ENCODE results near the gene CUEDC1.

Gene CUEDC1, protein sequence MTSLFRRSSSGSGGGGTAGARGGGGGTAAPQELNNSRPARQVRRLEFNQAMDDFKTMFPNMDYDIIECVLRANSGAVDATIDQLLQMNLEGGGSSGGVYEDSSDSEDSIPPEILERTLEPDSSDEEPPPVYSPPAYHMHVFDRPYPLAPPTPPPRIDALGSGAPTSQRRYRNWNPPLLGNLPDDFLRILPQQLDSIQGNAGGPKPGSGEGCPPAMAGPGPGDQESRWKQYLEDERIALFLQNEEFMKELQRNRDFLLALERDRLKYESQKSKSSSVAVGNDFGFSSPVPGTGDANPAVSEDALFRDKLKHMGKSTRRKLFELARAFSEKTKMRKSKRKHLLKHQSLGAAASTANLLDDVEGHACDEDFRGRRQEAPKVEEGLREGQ

GRCh38 chr17:57955183-57955931 lies at the start of gene CUEDC1:
TSS of gene CUEDC1 (minus strand) at chr17:57955412. CDS start at chr17:57885564, 69,848 bp downstream.
- DNase-seq (ENCODE audit: low spot score), result peak; percentile 77

DNA sequence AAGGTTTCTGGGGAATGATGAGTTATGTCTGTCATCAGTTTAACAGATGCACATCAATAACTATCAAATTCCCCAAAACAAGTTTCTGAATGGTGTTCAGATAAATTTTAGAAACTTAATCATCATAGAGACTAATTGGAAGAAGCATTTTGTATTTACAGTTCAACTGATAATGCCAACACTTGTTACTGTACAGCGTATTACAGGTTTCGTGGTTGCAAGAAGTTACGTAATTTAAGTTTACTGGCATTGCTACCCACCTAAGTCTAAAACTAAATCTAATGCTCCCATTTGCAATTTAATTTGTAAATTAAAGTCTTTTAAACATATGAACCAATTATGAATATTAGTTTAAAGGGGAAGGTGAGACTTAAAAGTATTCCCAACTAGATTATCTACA lies 48.8 kb upstream of the CUEDC1 start:
- no peak for DNase-seq (ENCODE audit: low spot score)

DNA sequence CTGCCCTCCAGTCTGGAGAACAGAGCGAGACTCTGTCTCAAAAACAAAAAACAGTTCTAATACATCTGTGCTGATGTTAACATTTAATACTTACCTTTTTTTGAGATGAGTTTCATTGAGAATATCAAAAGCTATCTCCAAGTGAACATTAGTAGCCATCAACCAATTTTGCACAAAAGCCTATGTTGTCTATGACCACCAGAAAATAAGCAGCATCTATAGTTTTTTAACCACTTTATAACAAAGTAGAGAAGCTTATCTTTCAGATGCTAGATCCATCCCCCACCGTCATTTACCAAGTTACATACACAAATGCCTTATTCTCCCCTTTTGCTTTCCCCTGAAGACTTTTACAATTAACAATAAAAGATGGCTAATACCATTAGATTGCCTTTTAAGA lies 47.8 kb upstream of the CUEDC1 start:
- no peak for DNase-seq (ENCODE audit: low spot score)

DNA sequence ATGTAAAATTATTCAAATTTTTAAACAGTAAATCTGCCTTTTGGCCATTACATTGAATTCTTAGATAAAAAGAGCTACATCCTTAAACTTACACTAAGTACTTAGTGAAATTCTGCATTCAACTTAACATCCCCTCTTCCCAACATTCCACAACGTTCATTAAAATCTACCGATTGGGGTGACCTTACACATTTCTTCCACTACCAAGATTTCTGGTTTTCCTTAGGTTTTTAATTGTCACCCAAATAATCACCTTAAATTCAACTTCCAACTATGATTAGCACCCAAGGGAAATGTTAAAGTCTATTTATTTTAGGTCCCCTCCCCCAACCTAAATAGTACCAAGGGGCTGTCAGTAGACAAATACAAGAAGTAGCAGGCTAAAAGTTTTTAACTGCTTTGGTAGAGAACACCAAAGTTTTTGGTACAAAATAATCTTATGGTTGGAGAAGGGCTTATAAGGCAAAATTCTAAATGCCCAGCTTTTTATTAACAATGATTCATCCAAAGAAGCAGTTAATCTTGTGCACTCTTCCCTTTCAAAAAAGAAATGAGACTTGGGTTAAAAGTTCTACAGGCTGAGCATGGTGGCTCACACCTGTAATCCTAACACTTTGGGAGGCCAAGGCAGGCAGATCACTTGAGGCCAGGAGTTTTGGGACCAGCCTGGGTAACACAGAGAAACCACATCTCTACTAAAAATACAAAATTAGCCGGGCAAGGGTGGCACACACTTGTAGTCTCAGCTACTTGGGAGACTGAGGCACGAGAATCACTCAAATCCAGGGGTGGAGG lies 47.1 kb upstream of the CUEDC1 start:
- DNase-seq (ENCODE audit: low spot score), result no peak

- no peak for DNase-seq (ENCODE audit: low spot score)
Observed at GRCh38 chr17:58001461-58002124, 46.4 kb upstream of the CUEDC1 start.

GRCh38 chr17:57999496-58000017 lies 44.3 kb upstream of the CUEDC1 start:
- DNase-seq (ENCODE audit: low spot score), result peak; percentile 81

DNA sequence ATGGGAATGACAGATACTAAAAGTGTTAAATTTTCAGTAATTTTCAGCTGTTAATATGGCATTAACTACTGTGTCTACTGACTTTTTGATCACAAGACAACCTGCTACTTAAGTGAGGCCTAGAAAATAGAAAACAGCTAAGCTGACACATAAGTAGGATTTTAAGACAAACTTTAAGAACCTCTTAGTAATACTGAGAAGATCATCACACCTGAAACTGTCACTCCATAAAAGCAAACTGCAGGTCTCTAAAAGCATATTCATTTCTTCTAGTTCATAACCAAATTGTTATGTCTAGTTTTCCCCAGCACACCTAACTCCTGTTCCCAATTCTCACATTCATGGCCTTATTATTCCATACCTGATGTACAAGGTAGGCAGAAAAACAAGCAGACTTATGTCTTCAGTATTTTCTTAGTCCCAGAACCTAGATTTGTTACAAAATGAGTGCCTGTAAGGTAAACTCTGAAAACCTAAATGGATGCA lies 43.8 kb upstream of the CUEDC1 start:
- DNase-seq (ENCODE audit: low spot score), result no peak

GRCh38 chr17:57997085-57997809 lies 42.0 kb upstream of the CUEDC1 start:
- DNase-seq (ENCODE audit: low spot score), result no peak

DNA sequence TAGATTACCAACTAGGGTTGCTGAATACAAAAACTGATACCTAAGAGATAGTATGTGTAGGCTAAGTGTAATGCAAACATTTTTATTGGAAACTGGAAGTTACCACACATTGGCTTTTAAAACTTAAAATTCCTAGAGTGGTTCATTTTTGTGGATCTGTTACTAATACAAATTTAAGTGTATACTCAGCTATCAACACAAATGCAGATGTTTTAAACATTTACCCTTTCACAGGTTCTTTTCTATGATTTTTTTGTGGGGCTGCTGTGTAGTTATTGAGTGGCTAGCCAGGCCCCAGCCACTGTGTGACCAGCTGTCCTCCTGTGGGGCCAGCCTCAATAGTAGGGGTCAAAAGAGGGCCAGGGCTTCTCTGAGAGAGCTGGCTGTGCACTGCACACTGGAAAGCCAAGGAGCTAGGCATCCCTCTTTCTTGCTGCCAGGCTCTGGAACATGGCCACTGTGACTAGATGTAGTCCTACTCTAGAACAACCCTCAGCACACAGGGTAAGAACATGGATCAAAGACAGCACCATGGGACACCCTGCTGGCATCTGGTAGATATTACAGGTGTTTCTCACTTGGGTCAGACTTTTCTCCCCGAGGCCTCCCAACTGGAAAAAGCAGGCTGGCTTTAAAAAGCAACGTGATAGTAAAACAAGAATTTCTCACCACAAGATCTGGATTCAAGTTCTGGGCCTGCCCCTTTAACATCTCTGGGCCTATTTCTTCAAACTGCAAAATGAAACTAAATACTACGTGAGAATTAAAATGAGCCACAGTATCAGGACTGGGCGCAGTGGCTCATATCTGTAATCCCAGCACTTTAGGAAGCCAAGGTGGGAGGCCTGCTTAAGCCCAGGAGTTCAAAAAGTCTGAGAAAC lies 40.1 kb upstream of the CUEDC1 start:
- peak; percentile 83 for DNase-seq (ENCODE audit: low spot score)

DNA sequence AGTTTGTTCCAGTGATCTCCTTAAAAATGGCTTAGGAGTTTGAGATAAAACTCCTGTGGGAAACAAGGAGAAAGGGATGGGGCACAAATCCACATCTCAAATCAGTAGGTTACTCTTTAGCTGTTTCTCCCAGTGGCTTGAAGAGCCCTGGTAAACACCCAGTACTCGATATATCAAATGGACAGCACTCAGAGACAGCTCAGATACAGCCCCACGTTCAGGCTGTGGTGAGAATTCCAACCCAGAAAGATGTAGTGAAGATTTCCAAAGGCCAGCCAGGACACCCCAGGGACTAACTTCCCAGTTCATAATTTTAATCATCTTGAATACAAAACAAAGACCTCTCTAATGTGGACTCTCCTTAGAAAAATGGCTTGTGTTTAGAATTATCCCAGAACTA lies 39.2 kb upstream of the CUEDC1 start:
- DNase-seq (ENCODE audit: low spot score), result no peak

DNA sequence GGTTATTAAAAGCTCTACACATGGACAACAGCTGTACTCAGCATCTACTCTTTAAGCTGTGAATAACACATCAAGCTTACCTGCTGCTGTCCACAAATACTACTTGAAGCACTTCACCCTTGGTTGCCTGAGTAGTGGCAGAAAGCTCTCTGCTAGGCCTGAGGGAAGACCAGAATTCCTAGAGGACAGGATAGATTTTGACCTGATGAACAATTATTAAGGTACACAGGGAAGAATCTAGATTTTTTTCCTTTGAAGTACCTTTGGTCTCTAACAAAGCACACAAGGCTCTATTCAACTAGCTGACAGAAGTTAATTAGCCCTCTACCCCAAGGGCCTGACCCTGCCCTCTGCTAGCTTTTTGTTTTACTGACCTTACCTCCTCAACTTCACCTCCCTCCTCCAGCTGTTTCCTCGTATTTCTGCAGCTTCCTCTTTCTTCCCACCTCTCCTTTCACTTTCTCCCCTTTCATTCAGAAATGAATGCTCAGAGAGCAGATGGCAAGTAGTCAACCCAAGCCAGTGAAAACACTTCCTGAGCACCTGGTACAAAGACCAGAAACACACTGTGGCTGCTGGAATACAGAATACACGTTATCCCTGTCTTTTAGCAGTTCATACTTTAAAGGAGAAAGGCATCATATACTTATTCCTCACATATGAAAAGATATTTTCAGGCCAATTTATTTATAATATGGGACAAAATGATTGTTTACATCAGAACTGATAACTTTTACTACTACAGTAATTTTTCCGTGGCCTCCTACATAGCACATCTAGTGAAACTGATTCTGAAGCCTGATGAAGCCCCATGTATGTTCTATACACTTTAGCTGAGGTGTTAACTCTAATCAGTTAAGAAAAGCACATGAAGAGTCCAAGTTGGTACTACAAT lies 38.5 kb upstream of the CUEDC1 start:
- DNase-seq (ENCODE audit: low spot score), result no peak

DNA sequence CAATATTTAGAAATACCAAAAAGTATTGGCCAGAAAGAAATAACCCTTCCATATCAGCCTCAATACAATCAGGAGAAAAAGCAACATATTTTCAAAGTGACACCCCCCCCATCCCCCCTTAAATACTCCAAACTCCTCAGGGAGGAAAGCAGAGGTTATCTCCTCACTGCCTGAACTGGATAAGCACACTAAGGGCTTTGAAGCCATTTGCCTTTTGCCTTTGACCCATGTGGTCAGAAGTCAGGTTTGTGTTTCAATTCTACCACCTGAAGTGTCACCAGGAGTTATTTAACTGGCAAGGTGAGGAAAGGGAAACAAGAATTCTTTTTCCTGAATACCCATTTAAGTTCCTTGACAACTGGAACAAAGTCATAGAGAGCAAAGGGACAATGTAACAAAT lies 36.3 kb upstream of the CUEDC1 start:
- no peak for DNase-seq (ENCODE audit: low spot score)

DNA sequence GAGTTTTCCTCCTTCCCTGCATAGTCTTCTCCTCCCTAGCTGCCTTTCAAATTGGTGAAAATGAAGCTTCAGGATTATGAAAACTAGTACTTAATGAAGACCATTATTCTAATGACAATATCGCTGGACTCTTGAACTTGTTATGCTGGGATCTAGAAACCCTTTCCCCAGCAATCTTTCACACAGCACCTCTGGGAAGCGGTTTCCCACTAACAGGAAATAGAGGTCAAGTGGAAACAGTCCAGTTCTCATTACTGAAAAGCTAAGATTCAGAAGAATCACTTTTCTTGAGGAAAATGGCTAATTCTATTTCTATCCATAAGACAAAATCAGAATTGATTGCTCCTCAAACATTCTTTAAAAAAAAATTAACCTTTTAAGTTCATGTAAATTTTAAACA lies 34.8 kb upstream of the CUEDC1 start:
- DNase-seq (ENCODE audit: low spot score), result no peak

- DNase-seq (ENCODE audit: low spot score), result peak; percentile 78
Observed at GRCh38 chr17:57988301-57989250, 33.4 kb upstream of the CUEDC1 start.

- peak; percentile 78 for DNase-seq (ENCODE audit: low spot score)
Observed at GRCh38 chr17:57987581-57988300, 32.5 kb upstream of the CUEDC1 start, which contains the start of gene VEZF1. TSS of gene VEZF1 (minus strand) at chr17:57988254. CDS start at chr17:57988111, 143 bp downstream.

- DNase-seq (ENCODE audit: low spot score), result peak; percentile 84
Observed at GRCh38 chr17:57986841-57987580, 31.8 kb upstream of the CUEDC1 start.
